ENCODE measurements around the gene KLRK1.

DNA sequence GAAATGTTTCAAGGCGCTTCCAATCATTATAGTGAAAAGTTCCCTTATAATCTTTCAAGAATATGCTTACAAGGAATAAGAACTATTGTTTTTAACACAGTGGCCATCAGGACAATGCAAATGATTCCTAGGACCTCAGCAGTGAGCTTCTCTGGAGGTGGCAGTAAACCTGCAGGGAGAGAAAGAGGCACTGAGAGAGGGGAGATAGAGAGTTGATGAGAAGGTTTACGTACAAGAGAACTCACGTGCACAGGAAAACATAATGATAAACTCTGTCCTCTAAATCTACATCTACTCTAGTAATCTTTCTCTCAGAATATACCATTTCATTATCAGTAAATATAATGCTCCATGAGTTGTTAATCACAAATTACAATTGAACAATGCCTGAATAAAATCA is 19.0 kb upstream of the KLRK1 start:
- TF ChIP-seq, protein P1, sequence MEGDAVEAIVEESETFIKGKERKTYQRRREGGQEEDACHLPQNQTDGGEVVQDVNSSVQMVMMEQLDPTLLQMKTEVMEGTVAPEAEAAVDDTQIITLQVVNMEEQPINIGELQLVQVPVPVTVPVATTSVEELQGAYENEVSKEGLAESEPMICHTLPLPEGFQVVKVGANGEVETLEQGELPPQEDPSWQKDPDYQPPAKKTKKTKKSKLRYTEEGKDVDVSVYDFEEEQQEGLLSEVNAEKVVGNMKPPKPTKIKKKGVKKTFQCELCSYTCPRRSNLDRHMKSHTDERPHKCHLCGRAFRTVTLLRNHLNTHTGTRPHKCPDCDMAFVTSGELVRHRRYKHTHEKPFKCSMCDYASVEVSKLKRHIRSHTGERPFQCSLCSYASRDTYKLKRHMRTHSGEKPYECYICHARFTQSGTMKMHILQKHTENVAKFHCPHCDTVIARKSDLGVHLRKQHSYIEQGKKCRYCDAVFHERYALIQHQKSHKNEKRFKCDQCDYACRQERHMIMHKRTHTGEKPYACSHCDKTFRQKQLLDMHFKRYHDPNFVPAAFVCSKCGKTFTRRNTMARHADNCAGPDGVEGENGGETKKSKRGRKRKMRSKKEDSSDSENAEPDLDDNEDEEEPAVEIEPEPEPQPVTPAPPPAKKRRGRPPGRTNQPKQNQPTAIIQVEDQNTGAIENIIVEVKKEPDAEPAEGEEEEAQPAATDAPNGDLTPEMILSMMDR (tag by site-specific recombination; IDR thresholded peaks at IDR 0.05): no peak
- TF ChIP-seq SP3 (tag by site-specific recombination; IDR thresholded peaks at IDR 0.05) (no peak), ZNF785 (tag by site-specific recombination; IDR thresholded peaks at IDR 0.05) (no peak), ZNF23 (tag by site-specific recombination; IDR thresholded peaks at IDR 0.05; ENCODE audit: borderline replicate concordance) (no peak), ZNF350 (tag by site-specific recombination; IDR thresholded peaks at IDR 0.05) (no peak), IKZF3 (tag by site-specific recombination; IDR thresholded peaks at IDR 0.05) (no peak), SP7 (tag by site-specific recombination; IDR thresholded peaks at IDR 0.05) (no peak)
- TF ChIP-seq, protein P2, sequence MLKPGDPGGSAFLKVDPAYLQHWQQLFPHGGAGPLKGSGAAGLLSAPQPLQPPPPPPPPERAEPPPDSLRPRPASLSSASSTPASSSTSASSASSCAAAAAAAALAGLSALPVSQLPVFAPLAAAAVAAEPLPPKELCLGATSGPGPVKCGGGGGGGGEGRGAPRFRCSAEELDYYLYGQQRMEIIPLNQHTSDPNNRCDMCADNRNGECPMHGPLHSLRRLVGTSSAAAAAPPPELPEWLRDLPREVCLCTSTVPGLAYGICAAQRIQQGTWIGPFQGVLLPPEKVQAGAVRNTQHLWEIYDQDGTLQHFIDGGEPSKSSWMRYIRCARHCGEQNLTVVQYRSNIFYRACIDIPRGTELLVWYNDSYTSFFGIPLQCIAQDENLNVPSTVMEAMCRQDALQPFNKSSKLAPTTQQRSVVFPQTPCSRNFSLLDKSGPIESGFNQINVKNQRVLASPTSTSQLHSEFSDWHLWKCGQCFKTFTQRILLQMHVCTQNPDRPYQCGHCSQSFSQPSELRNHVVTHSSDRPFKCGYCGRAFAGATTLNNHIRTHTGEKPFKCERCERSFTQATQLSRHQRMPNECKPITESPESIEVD (tag by site-specific recombination; IDR thresholded peaks at IDR 0.05): no peak
- TF ChIP-seq, protein P3, sequence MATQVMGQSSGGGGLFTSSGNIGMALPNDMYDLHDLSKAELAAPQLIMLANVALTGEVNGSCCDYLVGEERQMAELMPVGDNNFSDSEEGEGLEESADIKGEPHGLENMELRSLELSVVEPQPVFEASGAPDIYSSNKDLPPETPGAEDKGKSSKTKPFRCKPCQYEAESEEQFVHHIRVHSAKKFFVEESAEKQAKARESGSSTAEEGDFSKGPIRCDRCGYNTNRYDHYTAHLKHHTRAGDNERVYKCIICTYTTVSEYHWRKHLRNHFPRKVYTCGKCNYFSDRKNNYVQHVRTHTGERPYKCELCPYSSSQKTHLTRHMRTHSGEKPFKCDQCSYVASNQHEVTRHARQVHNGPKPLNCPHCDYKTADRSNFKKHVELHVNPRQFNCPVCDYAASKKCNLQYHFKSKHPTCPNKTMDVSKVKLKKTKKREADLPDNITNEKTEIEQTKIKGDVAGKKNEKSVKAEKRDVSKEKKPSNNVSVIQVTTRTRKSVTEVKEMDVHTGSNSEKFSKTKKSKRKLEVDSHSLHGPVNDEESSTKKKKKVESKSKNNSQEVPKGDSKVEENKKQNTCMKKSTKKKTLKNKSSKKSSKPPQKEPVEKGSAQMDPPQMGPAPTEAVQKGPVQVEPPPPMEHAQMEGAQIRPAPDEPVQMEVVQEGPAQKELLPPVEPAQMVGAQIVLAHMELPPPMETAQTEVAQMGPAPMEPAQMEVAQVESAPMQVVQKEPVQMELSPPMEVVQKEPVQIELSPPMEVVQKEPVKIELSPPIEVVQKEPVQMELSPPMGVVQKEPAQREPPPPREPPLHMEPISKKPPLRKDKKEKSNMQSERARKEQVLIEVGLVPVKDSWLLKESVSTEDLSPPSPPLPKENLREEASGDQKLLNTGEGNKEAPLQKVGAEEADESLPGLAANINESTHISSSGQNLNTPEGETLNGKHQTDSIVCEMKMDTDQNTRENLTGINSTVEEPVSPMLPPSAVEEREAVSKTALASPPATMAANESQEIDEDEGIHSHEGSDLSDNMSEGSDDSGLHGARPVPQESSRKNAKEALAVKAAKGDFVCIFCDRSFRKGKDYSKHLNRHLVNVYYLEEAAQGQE (tag by site-specific recombination; IDR thresholded peaks at IDR 0.05): no peak

Data from HEK293 (cell line).